BJ (cell line): ENCODE data around the gene HPGD. TPM values are rescaled to one million over a fixed set of nuclear protein-coding genes. Genes with fewer than 3 reads are reported as not detected.

Source experiments
- CTCF ChIA-PET: fragments of 350-600 bp; formaldehyde crosslinking; extraction: SDS; loops from one replicate; lab custom pipeline; 2021; ENCODE audit warnings: antibody characterized with exemption, inconsistent platforms; lab: Yijun Ruan, JAX
- POLR2A ChIA-PET: fragments of 300-600 bp; sonication (Branson Sonifier 250); formaldehyde crosslinking; extraction: SDS; loops from one replicate; lab custom pipeline; 2021; ENCODE audit warnings: antibody characterized with exemption; lab: Charles Lee
- DNase-seq: peaks from one replicate; pipeline ENCODE4 v3.0.0-alpha.2; 2011; ENCODE audit warnings: low read depth
- H3K27me3 ChIP-seq: 2 replicates; pipeline ENCODE4 v1.6.0; 2011; ENCODE audit warnings: low read length; ENCODE audit not compliant: control insufficient read depth, insufficient read depth
- H3K36me3 ChIP-seq: 2 replicates; pipeline ENCODE4 v1.5.1; 2011; ENCODE audit warnings: low read length; ENCODE audit not compliant: control insufficient read depth, insufficient read depth
- H3K4me3 ChIP-seq: 2 replicates; pipeline ENCODE4 v1.5.1; 2011; ENCODE audit warnings: low read depth, mild to moderate bottlenecking, control low read depth, low read length
- CTCF ChIP-seq: IDR thresholded peaks from 2 replicates; pipeline ENCODE4 v1.5.1; 2011; ENCODE audit warnings: low read depth, mild to moderate bottlenecking, control low read depth, inconsistent platforms, low read length, moderate library complexity; ENCODE audit not compliant: insufficient read depth
- polyA plus RNA-seq: library from polyadenylated mRNA; depleted of rRNA; stranded (reverse); fragments of >200 nt; gene quantifications from 2 replicates; pipeline ENCODE4 v1.2.3, GENCODE V29; 2011

HPGD gene
- polyA plus RNA-seq, 1 experiment, result not detected

- no peak overlapping the region for H3K4me3 ChIP-seq
- H3K36me3 ChIP-seq, result no peaks in the 10 kb centered on the region
- CTCF ChIA-PET, result no interaction called here
- no peaks in the 10 kb centered on the region for H3K27me3 ChIP-seq
- POLR2A ChIA-PET, result no interaction called here
- no peak for TF ChIP-seq CTCF
- DNase-seq, result no peak
Measured at GRCh38 chr4:174531486-174531885, 9.2 kb upstream of the HPGD start.

GRCh38 chr4:174528226-174528625, 5.9 kb upstream of the HPGD start:
- ChIA-PET CTCF (no interaction called here), POLR2A (no interaction called here)
- no peak for DNase-seq
- Histone ChIP-seq H3K4me3 (no peak overlapping the region), H3K36me3 (no peaks in the 10 kb centered on the region), H3K27me3 (peaks cover 1% of the 10 kb centered on the region; the same call in 1 of the 2 replicates)
- TF ChIP-seq CTCF, result no peak

- H3K36me3 ChIP-seq, result no peaks in the 10 kb centered on the region
- TF ChIP-seq CTCF, result no peak
- POLR2A ChIA-PET, result no interaction called here
- CTCF ChIA-PET, result no interaction called here
- no peak overlapping the region for H3K4me3 ChIP-seq
- DNase-seq, result no peak
- peaks cover 8% of the 10 kb centered on the region for H3K27me3 ChIP-seq
Measured at GRCh38 chr4:174526731-174527130, 4.4 kb upstream of the HPGD start.

- no peak for DNase-seq
- POLR2A ChIA-PET, result interaction anchor here (0.6 kb wide), 1 partner anchor 30 kb away, joined by 6 read pairs; no protein-coding TSS in a partner anchor
- no peak overlapping the region for H3K4me3 ChIP-seq
- H3K27me3 ChIP-seq, result peaks cover 9% of the 10 kb centered on the region
- CTCF ChIA-PET, result interaction anchor here (1.0 kb wide), 1 partner anchor 14 kb away, joined by 10 read pairs; no protein-coding TSS in a partner anchor
- no peaks in the 10 kb centered on the region for H3K36me3 ChIP-seq
- no peak for TF ChIP-seq CTCF
Measured at GRCh38 chr4:174524242-174524641, 2.0 kb upstream of the HPGD start.

- TF ChIP-seq CTCF, result no peak
- ChIA-PET POLR2A (no interaction called here), CTCF (interaction anchor here (0.6 to 0.8 kb wide), 3 partner anchors 32 to 1627 kb away, joined by 3 to 4 read pairs (median 3); no protein-coding TSS in a partner anchor)
Measured at GRCh38 chr4:174523025-174523693, 871 bp upstream of the HPGD start.

More at GRCh38 chr4:174523025-174523693, 871 bp upstream of the HPGD start:
- H3K4me3 ChIP-seq, result no peak overlapping the region
- no peak for DNase-seq
- peaks cover 9% of the 10 kb centered on the region for H3K27me3 ChIP-seq
- no peaks in the 10 kb centered on the region for H3K36me3 ChIP-seq
